ENCODE results near the gene NME7.

Gene NME7

GRCh38 chr1:169109561-169110134 lies 257.9 kb downstream of the NME7 start (continued):
- TF ChIP-seq ZNF2 (tag by site-specific recombination; IDR thresholded peaks at IDR 0.05) (no peak; the same call in 1 of the 2 replicates), TRIM28 (IDR thresholded peaks at IDR 0.05; ENCODE audit: borderline replicate concordance, low read length) (peak; percentile 87), ZNF366 (tag by site-specific recombination; conservative IDR thresholded peaks at IDR 0.05) (no peak; the same call in none of the 2 replicates), ZBTB21 (tag by site-specific recombination; IDR thresholded peaks at IDR 0.05) (peak; percentile 84; the same call in 1 of the 2 replicates), ZNF645 (tag by site-specific recombination; IDR thresholded peaks at IDR 0.05) (no peak), ZFP37 (tag by site-specific recombination; IDR thresholded peaks at IDR 0.05) (no peak), SETDB1 (IDR thresholded peaks at IDR 0.05; ENCODE audit: insufficient read length, low read length) (peak; percentile 59), ZNF311 (tag by site-specific recombination; IDR thresholded peaks at IDR 0.05; ENCODE audit: borderline replicate concordance) (no peak), ZNF558 (tag by site-specific recombination; IDR thresholded peaks at IDR 0.05) (0 out of 2 replicates have a peak, but pooled peaks have one; percentile 44), ZSCAN23 (tag by site-specific recombination; IDR thresholded peaks at IDR 0.05) (no peak), ZNF701 (tag by site-specific recombination; IDR thresholded peaks at IDR 0.05) (no peak), RBAK (tag by site-specific recombination; IDR thresholded peaks at IDR 0.05) (peak; percentile 97), ZNF629 (tag by site-specific recombination; IDR thresholded peaks at IDR 0.05) (peak; percentile 94), IKZF3 (tag by site-specific recombination; IDR thresholded peaks at IDR 0.05) (peak; percentile 62; the same call in 1 of the 2 replicates), ZNF174 (tag by site-specific recombination; IDR thresholded peaks at IDR 0.05) (no peak), PRDM4 (tag by site-specific recombination; IDR thresholded peaks at IDR 0.05) (no peak), ZEB2 (tag by site-specific recombination; IDR thresholded peaks at IDR 0.05) (0 out of 2 replicates have a peak, but pooled peaks have one; percentile 27), ZNF416 (tag by site-specific recombination; IDR thresholded peaks at IDR 0.05) (no peak), KLF10 (tag by site-specific recombination; IDR thresholded peaks at IDR 0.05) (no peak), ZNF704 (tag by site-specific recombination; IDR thresholded peaks at IDR 0.05) (no peak), FEZF1 (tag by site-specific recombination; IDR thresholded peaks at IDR 0.05) (peak; percentile 53), ZNF658 (tag by site-specific recombination; IDR thresholded peaks at IDR 0.05) (no peak), ZBTB17 (tag by site-specific recombination; IDR thresholded peaks at IDR 0.05) (peak; percentile 67), ZNF426 (tag by site-specific recombination; IDR thresholded peaks at IDR 0.05) (no peak), ZNF140 (tag by site-specific recombination; IDR thresholded peaks at IDR 0.05) (no peak), SP7 (tag by site-specific recombination; IDR thresholded peaks at IDR 0.05) (0 out of 2 replicates have a peak, but pooled peaks have one; percentile 24), ZNF660 (tag by site-specific recombination; IDR thresholded peaks at IDR 0.05) (0 out of 2 replicates have a peak, but pooled peaks have one; percentile 4)
- TF ChIP-seq, protein P1, sequence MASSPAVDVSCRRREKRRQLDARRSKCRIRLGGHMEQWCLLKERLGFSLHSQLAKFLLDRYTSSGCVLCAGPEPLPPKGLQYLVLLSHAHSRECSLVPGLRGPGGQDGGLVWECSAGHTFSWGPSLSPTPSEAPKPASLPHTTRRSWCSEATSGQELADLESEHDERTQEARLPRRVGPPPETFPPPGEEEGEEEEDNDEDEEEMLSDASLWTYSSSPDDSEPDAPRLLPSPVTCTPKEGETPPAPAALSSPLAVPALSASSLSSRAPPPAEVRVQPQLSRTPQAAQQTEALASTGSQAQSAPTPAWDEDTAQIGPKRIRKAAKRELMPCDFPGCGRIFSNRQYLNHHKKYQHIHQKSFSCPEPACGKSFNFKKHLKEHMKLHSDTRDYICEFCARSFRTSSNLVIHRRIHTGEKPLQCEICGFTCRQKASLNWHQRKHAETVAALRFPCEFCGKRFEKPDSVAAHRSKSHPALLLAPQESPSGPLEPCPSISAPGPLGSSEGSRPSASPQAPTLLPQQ (tag by site-specific recombination; IDR thresholded peaks at IDR 0.05) = peak; percentile 41; the same call in 1 of the 2 replicates
- TF ChIP-seq, protein P2, sequence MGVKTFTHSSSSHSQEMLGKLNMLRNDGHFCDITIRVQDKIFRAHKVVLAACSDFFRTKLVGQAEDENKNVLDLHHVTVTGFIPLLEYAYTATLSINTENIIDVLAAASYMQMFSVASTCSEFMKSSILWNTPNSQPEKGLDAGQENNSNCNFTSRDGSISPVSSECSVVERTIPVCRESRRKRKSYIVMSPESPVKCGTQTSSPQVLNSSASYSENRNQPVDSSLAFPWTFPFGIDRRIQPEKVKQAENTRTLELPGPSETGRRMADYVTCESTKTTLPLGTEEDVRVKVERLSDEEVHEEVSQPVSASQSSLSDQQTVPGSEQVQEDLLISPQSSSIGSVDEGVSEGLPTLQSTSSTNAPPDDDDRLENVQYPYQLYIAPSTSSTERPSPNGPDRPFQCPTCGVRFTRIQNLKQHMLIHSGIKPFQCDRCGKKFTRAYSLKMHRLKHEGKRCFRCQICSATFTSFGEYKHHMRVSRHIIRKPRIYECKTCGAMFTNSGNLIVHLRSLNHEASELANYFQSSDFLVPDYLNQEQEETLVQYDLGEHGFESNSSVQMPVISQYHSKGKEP (tag by site-specific recombination; IDR thresholded peaks at IDR 0.05) = peak; percentile 76
- TF ChIP-seq, protein P3, sequence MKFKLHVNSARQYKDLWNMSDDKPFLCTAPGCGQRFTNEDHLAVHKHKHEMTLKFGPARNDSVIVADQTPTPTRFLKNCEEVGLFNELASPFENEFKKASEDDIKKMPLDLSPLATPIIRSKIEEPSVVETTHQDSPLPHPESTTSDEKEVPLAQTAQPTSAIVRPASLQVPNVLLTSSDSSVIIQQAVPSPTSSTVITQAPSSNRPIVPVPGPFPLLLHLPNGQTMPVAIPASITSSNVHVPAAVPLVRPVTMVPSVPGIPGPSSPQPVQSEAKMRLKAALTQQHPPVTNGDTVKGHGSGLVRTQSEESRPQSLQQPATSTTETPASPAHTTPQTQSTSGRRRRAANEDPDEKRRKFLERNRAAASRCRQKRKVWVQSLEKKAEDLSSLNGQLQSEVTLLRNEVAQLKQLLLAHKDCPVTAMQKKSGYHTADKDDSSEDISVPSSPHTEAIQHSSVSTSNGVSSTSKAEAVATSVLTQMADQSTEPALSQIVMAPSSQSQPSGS (tag by site-specific recombination; IDR thresholded peaks at IDR 0.05; ENCODE audit: low read depth) = peak; percentile 79

All from HEK293 (cell line).